Activated gamma-delta T cell (primary cell): ENCODE data around the gene CTDP1.

ENCODE experiments used
- DNase-seq: peaks from one replicate; lab custom pipeline; 2025; lab: John Stamatoyannopoulos, UW
- total RNA-seq, 2 donors: gene quantifications; one replicate each; lab custom pipeline; 2026; lab: John Stamatoyannopoulos, UW

The CTDP1 gene
- total RNA-seq: 92.0 to 93.0 reads per million in 2 donors

GRCh38 chr18:79679552-79680099 lies at the start of gene CTDP1:
CTDP1 (plus strand) TSS chr18:79679803; CDS start chr18:79679948, 145 bp downstream.
- peak; percentile 84 for DNase-seq

GRCh38 chr18:79630281-79631095 lies 49.1 kb upstream of the CTDP1 start:
- no peak for DNase-seq

DNA sequence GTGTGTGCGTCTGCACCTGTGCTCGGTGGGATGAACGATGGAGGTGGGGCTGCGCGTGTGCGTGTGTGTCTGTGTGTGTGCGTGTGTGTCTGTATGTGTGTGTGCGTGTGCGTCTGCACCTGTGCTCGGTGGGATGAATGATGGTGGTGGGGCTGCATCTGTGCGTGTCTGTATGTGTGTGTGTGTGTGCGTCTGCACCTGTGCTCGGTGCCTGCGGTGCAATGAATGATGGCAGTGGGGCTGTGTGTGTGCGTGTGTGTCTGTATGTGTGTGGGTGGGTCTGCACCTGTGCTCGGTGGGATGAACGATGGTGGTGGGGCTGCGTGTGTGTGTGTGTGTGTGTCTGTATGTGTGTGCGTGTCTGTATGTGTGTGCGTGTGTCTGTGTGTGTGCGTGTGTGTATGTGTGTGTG lies 48.5 kb upstream of the CTDP1 start:
- DNase-seq: no peak

- no peak for DNase-seq
Measured at GRCh38 chr18:79631761-79632446, 47.7 kb upstream of the CTDP1 start.

GRCh38 chr18:79632765-79633164 lies 46.8 kb upstream of the CTDP1 start:
- DNase-seq: no peak

DNA sequence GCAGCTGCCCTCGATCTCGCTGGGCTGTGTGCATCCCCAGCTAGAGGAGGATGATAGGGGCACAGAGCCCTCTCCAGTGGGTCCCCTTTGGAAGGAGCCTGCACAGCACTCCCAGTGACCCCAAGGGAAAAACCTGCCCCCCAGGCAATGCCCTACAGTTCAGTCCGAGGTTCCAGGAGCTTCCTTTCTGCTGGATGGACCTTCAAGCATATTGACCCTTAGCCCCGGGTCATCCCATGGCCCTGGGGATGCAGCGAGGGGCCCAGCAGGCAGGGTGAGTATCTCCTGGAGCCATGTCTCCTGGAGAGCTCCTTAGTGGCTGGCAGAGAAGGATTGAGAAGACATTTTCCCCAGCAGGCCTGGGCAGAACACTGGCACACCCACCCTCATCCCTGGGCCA lies 45.4 kb upstream of the CTDP1 start:
- no peak for DNase-seq

DNA sequence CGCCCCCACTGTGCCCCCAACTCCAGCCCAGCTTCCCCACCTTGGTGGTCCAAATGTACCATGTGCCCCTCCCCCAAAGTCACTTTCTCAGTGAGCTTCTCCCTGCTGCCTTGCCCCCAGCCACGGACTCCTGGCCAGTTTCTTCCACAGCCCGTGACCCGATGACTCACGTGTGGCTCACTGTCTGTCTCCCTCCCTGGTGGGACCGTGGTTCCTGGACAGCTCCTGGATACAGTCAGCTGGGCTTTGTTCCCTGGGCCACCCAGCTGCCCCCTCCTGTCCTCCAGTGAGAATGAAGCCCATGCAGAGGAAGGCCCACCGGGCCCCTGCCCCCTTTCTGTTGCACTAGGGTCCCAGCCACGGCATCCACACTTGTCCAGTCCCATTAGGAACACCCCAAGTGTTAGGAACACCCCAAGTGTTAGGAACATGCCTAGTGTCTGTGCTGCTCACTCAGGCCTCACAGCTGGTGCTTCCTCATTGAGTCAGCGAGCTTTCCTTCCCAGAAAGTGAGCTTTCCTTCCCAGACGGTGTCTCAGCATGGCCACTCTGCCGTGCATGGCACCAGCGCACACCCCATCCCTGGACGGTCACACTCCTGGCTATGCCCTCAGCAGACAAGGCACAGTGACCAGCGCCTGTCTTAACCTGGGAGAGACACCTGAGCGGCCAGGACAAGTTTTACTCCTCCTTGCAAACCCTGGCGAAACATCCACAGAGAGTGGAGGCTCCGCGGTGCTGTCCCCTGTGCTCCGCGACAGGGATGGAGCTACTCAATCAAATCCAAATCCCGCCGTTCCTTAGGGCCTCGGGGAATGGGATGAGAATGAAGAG lies 44.8 kb upstream of the CTDP1 start:
- DNase-seq: no peak

GRCh38 chr18:79635427-79635726 lies 44.2 kb upstream of the CTDP1 start:
- DNase-seq: no peak

DNA sequence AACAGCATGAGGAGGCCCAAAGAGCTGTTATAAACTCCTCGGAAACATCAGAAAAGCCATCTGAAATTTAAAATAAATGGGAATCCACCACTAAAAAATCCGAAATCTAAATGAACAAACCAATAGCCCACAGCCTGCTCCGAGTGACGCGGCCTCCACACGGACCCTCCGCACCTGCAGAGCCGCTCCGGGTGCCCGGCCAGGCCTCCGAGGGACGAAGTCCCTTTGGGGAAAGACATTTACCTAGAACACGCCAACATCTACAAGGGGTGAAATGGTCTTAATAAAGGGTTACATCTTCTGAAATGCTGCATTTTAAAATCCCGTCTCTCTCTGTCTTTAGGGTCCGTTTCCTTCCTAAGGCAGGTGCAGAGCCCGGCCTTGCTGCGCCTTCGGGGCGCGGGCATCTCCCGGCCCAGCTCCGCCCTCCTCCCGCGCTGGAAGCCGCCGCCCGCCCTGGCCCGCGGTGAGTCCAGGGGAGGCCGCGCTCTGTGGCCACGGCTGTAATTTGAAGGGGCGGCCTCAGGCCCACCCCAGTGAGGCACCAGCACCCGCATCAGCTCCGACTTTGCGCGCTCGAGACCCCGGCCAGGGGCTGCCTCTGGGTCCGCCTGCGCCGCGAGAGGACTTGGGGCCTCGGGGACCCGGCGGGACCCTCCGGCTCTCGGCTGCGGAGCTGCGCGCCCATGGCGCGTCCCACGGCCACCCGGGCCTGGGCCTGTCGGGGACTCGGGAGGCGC lies 42.3 kb upstream of the CTDP1 start:
- DNase-seq: no peak

- no peak for DNase-seq
Measured at GRCh38 chr18:79637921-79638909, 41.4 kb upstream of the CTDP1 start.

DNA sequence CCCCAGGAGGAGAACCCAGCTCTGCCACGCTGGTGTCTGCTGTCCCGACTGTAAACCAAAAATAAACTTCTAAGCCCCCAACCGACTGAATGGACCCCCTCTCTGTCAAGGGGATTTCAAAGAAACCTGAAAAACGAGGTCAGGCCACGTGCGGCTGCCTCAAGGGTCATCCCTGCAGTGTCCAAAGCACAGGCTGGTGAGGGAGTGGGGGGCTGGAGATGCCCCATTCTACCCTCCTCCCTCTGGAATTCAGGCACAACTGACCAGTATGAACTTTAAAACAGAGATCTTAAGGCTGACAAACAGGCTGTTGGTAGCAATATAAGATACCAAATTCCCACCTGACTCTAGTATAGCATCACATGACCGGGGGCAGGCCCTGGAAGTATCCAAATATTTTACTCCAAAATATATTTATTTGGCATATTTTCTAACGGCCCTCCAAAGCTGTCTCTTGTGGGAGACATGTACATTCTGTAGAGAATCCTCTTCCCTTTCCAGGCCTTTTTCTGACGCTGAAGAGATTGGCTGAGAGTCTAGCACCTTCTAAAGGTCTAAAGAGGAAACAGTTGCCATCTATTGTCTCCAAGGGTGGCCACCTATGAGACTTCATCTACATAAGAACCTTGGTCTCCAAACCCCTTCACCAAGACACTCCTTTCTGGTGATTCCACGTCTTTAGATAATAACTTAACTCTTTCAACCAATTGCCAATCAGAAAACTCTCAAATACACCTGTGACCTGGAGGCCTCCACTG lies 40.4 kb upstream of the CTDP1 start:
- no peak for DNase-seq

DNA sequence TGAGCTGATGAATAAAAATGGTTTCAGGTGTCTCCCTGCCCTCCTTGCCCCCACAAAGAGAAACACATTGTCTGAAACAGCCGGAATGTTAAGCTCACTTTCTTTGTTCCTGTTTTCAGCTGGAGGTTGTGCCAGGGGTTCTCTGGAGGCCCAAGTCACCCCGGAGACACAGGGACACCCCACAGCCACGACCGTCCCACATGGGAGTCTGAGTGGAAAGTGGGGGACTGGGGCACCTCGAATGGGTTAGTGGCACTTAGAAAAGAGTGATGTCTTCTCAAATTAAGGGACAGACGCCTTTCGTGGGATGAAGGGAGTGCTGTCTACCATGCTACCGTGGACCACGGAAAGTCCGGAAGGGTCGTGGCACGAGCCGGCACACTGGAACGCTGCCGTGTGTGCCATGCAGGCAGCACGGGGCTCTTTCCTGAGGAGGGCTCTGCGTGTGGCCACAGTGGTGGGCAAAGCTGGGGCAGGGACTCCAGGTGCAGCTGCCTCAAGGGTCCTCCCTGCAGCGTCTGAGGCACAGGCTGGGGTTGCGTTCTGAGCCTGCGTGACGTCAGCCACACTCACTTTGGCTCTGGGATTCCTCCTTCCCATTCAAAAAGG lies 39.4 kb upstream of the CTDP1 start:
- DNase-seq: no peak

- DNase-seq: no peak
Measured at GRCh38 chr18:79640875-79641274, 38.7 kb upstream of the CTDP1 start.

DNA sequence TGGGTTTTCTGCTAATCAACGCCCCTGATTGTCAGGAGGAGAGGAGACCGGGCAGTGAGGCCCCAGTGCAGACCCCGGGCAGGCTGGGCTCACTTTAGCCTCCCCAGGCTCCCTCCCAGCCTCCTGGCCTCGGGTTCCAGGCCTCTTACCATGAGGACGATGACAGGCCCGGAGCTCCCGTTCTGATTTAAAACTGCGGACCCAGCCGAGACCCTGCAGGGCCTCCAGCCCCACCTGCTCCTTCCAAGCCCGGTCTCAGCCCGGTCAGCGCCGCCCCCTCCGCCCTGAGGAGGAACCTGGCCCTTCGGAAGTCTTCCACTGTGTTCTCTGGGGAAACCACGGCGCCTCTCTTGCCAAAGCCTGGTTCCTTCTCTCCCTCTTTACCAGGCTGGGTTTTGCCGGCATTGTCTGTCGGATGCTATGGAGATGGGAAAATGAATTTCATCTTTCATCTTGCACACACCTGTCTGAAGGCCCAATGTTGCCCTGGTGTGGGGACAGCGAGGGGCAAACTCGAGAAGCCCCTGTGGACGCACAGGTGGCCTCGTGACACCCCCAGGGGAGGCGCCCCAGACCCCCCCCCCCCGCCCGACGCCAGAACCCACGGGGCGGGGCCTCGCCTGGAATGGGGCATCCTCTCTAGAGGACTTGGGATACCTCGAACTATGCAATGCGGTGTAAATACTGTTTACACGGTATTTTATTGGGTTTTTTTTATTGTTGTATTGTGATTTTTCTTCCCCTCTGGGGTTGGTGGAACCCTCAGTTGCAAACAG lies 37.7 kb upstream of the CTDP1 start:
- DNase-seq: no peak

DNA sequence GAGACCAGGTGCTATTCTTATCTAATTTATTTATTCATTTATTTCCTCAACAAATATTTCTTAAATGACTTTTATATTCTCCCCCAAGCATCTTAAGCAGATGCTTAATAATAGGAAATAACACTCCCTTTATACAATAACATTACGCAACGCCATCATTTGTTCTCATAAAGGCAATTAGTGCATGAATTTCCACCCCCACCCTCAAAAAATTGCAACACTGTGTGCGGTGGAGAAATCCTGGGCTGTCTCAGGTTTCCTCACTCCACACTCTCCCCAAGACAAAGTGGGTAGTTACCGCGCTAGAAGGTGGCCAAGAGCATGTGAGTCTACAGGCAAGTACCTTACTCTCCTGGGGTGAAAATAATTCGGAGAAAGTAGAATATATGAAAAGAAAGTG lies 37.0 kb upstream of the CTDP1 start:
- DNase-seq: no peak

DNA sequence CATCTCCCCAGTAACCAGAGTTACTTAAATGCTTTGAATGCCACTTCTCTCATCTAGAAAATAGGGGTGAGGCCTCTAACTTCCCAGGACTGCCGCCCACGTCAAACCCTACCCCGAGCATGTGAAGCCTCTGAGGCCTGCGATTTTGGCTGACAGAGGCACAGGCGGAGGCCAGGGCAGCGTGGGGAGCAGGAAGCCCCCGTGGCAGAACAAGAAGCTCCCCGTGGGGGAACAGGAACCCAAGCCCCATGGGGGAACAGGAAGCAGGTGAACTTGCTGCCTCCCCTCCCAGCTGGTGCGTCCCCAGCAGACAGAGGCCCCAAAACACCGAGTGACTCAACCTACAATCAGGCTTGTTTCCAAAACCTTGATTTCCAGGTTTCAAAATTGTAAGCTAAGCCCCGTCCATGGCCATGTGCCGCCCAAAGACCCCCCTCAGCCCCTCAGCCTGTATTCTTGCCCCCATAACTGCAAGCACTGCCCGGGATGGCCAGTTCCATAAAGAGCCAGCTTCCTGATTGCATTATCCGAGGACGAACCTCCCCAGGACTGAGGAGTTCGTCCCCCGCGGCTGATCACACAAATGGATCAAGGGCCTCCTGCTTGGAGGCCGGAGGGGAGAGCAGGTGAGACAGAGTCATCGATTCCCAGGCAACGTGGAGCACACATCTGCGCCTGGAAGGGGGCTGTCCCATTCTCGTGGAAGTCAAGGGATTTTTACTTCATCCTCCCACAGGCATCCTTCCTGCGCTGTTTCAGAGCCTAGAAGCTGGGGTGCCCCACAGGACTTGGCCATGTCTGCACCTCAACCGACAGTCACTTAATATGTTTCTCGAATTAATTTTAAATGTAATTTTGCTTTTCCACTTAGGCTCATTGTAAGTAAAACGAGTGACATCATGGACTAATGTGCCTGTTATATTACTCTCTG lies 36.3 kb upstream of the CTDP1 start:
- no peak for DNase-seq

DNA sequence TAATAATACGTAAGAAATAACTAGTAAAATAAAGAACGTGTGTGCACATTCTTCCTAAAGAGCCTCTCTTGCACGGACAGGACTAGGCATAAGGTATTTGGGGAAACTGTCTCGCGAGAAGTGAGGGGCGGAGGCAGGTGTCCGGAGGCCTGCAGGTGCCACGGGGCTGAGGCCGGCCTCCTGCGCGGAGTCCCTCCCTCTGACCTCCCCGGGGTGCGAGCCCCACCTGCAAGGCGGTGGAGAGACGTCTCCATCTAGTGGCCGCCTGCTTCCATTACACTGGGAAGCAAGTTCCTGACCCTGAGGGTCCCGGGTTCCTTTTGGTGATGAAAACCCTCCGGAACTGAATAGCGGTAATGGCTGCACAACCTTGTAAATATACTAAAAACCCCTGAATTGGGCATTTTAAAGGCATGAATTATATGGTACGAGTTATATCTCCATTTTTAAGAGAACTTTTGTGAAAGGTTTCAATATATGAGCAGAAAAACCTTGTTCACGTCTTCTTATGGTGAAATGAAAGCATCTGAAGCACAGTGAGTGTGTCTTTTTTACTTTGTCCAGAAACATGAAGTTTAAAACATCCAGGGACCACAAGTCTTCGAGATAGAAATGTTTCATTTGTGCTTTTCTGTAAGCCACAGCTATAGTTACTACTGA lies 35.5 kb upstream of the CTDP1 start:
- DNase-seq: no peak
